ENCODE data around the gene ANTXR1. TPM values are rescaled to one million over a fixed set of nuclear protein-coding genes. Genes with fewer than 3 reads are reported as not detected.

Gene ANTXR1
- polyA plus RNA-seq, 1 donor = 108 TPM

- no peak for DNase-seq
These were observed 87.3 kb downstream of the ANTXR1 start for GRCh38 chr2:69100220-69100723.

- DNase-seq = no peak
These were observed 89.1 kb downstream of the ANTXR1 start for GRCh38 chr2:69102041-69102593.

- DNase-seq = no peak
These were observed 90.4 kb downstream of the ANTXR1 start for GRCh38 chr2:69103419-69103818.

GRCh38 chr2:69104261-69104660 is 91.3 kb downstream of the ANTXR1 start:
- DNase-seq = peak; percentile 64

- DNase-seq = no peak
These were observed 96.3 kb downstream of the ANTXR1 start for GRCh38 chr2:69109255-69109654.

- DNase-seq = peak; percentile 63
These were observed 98.1 kb downstream of the ANTXR1 start for GRCh38 chr2:69111076-69111475.

- DNase-seq = no peak
These were observed 100.6 kb downstream of the ANTXR1 start for GRCh38 chr2:69113627-69114026.

GRCh38 chr2:69114534-69114933 is 101.6 kb downstream of the ANTXR1 start:
- DNase-seq = no peak

- DNase-seq = no peak
These were observed 103.5 kb downstream of the ANTXR1 start for GRCh38 chr2:69116438-69116837.

GRCh38 chr2:69118609-69119008 is 105.6 kb downstream of the ANTXR1 start:
- no peak for DNase-seq

GRCh38 chr2:69119104-69119894 is 106.3 kb downstream of the ANTXR1 start:
- no peak for DNase-seq

- DNase-seq = no peak
These were observed 109.3 kb downstream of the ANTXR1 start for GRCh38 chr2:69122271-69122670.

GRCh38 chr2:69123182-69123581 is 110.2 kb downstream of the ANTXR1 start:
- DNase-seq = no peak

GRCh38 chr2:69124343-69124742 is 111.4 kb downstream of the ANTXR1 start:
- no peak for DNase-seq

- no peak for DNase-seq
These were observed 112.8 kb downstream of the ANTXR1 start for GRCh38 chr2:69125816-69126215.

GRCh38 chr2:69126341-69126740 is 113.4 kb downstream of the ANTXR1 start:
- no peak for DNase-seq

GRCh38 chr2:69131452-69131851 is 118.5 kb downstream of the ANTXR1 start:
- DNase-seq = no peak

- DNase-seq = no peak
These were observed 119.2 kb downstream of the ANTXR1 start for GRCh38 chr2:69131983-69132675.

- DNase-seq = no peak
These were observed 120.1 kb downstream of the ANTXR1 start for GRCh38 chr2:69132960-69133590.

- no peak for DNase-seq
These were observed 120.9 kb downstream of the ANTXR1 start for GRCh38 chr2:69133898-69134297.

GRCh38 chr2:69134306-69134945 is 121.4 kb downstream of the ANTXR1 start:
- no peak for DNase-seq

- no peak for DNase-seq
These were observed 125.3 kb downstream of the ANTXR1 start for GRCh38 chr2:69138247-69138772.

Measured in hindlimb muscle (tissue), 1 donor.